Middle frontal gyrus (tissue), 1 donor: ENCODE results near the gene TSHB.
"Not testable (repeated sequence)": the region's sequence is repeated elsewhere in the genome, so short reads cannot be mapped to it uniquely, and the experiment has no call there.

Experiments used
- DNase-seq: peaks from one replicate; pipeline ENCODE4 v3.0.0-alpha.2; 2015; ENCODE audit warnings: low spot score; ENCODE audit errors: extremely low spot score

Gene TSHB

DNA sequence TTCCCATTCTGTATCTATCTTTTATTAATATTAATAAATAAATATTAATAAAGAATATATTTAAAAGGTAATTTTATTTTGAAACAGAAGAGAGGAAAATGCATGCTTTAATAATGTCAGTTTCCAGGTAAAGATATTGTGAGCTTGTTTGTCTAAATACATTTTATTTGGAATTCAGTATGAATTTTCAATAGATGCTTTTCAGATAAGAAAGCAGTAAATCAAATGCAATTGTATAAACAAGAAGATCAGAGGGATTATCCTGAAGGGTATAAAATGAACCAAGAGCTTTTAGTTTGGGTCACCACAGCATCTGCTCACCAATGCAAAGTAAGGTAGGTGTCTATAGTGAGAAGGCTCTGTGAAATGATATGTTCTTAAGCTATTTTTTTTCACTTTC is at the start of gene TSHB:
TSS of gene TSHB (plus strand) at position 301 of the 400 bp plus-strand sequence. CDS start 3,537 bp downstream, outside the sequence.
- no peak for DNase-seq

DNA sequence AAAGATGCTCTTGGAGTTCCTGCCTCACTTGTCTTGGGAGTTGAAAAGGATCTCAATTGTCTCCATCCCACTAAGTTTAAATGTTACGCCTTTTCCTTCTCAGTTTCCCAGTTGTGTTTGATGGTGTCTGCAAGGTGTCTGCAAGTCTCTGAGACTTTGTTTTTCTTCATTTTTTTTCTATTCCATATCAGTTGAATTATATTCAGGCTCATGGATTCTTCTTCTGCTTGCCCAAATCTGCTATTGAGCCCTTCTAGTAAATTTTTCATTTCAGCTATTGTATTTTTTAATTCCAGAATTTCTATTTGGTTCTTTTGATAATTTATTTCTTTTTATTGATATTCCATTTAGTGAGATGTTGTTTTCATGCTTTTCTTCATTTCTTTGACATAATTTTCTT is 47.4 kb upstream of the TSHB start:
- DNase-seq = no peak

DNA sequence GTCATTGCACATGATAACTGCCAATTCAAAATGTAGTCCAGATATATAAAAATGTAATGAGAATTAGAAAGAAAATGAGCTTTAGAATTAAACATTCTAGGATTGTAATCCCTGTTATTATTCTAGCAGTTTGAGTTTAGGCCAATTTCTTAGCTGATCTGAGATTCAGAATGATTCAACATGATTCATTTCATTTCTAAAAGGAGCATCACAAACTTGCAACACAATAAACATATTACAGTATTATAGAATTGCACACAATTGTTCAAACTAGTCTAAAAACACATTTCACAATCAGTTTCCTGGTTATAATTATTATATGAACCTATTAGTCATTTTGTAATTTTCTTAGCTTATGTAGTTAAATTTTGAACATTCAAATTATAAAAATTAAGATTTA is 43.3 kb upstream of the TSHB start:
- DNase-seq = no peak

DNA sequence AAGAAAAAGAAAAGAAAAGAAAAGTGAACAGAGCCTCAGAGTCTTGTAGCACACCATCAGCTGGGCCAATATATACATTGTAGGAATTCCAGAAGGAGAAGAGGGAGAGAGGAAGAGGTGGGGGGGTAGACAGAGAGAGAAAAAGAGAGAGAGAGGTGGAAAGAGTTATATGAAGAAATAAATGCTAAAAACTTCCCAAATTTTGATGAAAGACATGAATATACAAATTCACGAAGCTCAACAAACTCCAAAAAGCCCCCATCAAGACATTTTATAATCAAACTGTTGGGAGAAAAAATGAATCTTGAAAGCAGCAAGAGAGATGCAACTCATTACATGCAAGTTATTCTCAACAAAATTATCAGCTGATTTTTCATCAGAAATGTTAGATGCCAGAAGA is 41.5 kb upstream of the TSHB start:
- no peak for DNase-seq

DNA sequence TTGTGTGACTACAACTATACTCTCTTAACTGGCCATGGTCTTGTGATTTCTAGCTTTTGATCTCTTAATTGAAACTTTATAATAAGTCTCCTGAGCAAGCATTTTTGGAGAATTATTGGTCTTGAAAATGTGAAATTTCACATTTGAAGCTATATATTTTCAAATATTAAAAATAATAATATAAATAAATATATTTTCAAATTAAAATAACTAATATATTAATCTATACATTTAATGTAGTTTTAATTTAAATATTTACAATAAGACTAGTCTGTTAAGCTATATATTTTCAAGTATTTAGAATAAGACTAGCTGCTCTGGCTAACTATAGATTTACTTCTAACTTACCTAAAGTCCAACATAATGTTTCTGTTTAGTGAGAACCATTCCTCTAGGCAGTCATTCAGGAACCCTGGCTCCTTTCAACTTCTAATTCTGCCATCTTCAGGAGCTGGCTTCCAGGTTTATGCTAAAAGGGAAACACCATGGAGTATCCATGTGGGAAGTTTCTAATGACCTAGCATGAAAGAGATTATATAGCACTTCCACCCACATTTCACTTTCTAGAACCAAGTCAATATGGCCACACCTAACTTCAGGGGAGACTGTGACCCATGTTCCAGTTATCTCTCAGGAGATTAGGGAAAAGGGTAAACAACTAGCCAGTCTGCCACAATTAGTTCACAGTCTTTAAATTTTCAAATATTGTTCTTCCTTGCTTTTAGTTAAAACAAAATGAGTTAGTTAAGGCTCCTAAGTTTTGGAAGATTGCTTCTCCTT is 31.9 kb upstream of the TSHB start:
- DNase-seq = no peak

DNA sequence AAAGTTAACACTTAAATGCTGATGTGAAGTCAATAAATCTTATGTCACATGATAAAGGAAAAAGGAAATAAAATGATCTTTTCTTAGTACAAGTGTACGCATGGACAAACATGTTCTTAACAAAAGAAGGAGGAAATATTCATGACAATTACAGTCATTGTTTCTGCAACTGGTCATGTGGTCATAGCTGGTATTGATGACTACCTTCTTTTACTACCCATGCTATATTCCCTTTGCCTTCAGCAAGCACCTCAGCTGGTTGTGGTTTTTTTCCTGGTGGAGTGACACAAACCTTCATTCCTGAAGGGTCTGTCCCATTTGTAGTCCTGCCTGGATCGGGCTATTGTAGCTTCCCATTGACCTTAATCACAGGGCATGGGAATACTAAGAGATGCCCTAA is 23.4 kb upstream of the TSHB start:
- DNase-seq = no peak

DNA sequence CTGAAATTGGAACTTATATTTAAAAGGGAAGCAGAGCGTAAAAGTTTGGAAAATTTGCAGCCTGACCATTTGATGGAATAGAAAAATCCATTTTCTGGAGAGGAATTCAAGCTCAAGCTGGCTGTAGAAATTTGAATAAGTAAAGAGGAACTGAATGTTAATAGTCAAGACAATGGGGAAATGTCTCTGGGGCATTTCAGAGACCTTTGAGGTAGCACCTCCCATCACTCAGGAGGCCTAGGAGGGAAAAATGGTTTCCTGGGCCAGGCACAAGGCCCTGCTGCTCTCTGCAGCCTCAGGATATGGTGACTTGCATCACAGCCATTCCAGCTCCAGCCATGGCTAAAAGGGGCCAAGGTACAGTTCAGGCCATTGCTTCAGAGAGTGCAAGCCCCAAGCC is 17.6 kb upstream of the TSHB start:
- DNase-seq = no peak

DNA sequence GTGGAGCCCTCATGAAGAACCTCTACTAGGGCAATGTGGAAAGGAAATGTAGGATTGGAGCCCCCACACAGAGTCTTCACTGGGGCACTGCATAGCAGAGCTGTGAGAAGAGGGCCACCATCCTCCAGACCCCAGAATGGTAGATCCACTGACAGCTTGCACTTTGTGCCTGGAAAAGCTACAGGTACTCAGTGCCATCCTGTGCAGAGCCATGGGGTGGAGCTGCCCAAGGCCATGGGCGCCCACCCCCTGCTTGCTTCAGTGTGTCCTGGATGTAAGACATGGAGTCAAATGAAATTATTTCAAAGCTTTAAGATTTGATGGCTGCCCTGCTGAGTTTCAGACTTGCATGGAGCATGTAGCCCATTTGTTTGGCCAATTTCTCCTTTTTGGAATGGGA is 17.2 kb upstream of the TSHB start:
- no peak for DNase-seq

DNA sequence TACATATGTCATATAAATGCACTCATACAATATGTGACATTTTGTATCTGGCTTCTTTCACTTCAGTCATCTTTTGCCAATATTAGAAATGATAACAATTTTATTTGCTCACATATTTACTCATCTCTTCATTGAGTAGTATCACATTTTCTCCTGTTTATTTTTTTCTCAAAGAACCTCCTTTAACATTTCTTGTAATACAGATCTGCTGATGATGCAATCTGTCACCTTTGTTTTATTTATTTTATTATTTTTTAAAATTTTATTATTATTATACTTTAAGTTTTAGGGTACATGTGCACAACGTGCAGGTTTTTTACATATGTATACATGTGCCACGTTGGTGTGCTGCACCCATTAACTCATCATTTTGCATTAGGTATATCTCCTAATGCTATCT is 15.8 kb upstream of the TSHB start:
- DNase-seq = no peak

DNA sequence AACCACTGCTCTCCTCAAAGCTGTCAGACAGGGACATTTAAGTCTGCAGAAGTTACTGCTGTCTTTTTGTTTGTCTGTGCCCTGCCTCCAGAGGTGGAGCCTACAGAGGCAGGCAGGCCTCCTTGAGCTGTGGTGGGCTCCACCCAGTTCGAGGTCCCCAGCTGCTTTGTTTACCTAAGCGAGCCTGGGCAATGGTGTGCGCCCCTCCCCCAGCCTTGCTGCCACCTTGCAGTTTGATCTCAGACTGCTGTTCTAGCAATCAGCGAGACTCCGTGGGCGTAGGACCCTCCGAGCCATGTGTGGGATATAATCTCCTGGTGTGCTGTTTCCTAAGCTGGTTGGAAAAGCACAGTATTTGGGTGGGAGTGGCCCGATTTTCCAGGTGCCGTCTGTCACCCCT is 10.1 kb upstream of the TSHB start:
- not testable (repeated sequence) for DNase-seq

DNA sequence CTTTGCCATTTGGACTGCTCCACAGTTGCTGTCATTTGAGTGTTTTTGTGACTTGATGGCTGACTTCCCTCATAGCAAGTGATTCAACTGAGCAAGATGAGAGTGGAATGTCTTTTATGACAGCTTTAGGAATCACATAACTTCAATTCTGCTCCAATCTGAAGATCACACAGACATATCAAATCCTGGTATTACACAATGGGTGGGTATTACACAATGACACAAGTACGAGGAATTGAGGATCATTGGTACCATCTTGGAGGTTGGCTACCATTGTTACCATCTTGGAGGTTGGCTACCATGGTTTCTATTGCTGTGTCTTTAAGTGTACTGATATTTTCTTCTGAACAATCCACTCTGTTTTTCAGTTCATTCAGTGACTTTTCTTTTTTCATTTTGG is 8.5 kb upstream of the TSHB start:
- no peak for DNase-seq

DNA sequence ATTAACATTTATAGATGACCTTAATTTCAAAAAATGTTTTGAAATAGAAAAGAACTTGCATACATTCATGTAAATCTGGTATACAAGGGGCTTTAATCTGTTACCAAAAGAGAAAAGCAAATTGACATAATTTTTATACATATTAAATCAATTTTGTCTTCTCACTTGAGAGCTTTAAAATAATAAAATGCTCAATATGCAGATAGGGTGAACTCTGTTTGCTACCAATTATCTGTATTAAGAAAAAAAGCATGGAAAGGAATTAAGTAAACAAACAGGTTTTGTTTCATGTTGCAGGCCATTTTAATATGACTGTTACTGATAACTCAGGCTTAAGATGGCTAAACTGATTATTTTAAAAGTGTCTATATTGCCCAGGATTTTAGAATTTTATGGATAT is 6.0 kb upstream of the TSHB start:
- no peak for DNase-seq

DNA sequence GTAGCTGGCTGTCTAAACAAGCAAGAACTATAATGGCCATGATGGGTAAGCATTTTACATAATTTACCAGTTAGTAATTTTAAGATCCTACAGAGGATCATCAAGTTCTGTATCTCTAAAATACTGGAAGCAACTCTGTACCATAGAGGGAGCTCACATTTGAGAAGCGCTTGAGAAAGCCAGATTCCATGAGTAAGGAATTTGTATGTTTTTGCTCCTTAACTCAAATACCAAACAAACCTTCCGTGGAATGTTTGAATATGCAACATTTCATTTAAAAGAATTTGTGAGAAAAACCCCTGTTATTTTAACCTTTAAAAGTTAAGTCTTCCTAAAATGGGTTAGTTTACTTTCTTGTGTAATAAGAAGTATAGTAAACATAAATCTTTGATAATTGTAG is 2.0 kb downstream of the TSHB start:
- no peak for DNase-seq

DNA sequence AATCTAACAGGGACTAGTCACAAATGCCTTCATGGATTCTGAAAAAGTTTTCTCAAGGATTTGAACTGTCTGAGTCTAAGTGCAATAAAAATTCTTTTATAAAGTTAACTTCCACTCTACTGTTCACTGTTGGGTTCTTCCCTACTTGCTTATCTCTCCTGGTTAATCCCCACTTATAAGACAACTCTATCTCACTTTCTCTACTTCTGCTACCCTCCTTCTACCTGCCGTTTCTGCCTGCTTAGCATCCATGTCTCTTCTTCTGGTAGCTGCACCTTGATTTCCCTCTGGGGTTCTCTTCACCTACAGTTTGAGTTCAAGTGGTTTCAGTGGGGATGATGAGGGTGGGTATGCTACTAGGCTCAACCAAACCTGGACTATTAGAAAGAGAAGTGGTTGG is 6.0 kb downstream of the TSHB start:
- DNase-seq = no peak

DNA sequence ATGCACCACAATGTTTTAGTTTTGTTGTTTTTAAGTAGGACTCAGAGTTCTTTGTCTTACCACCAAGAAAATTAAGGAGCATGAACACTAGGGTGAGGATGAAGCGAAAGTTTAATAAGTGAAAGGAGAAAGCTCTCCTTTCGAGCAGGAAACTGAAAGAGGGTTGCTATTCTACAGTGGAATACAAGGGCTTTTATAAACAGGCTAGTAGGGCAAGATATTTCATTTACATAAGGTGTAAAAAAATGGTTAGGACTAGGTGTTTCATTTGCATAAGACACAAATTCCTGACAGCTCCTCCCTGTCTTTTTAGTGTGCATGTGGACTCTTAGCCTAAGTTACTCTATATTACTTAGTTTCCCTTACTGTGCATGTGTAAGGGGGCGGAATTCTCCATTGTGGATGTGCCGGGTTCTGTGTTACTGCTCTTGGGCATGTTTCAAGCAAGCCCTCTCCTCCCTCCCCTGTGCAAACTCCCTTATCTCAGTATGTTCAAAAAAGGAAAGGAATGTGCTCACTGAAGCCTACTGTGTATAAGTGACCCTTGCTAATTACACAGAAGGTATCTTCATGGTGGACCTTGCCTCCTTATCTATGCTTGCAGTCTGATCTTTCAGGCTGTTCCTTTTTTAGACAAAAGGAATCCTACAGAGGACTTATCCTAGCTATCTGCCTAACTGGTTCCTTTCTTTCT is 7.3 kb downstream of the TSHB start:
- DNase-seq = no peak

DNA sequence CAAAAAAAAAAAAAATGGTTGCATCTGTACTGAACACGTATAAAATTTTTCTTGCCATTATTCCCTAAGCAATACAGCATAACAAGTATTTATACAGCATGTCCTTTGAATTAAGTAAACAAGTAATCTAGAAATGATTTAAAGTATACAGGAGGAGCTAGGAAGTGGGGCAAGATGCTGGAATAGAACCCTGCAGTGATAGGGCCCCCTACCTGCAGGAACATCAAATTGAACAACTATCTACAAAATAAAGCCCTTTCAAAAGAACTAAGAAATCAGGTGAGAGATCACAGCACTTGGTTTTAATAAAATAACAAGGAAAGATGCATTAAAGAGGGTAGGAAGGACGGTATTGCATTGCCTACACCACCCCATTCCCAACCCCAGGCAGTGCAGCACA is 10.9 kb downstream of the TSHB start:
- DNase-seq = no peak

DNA sequence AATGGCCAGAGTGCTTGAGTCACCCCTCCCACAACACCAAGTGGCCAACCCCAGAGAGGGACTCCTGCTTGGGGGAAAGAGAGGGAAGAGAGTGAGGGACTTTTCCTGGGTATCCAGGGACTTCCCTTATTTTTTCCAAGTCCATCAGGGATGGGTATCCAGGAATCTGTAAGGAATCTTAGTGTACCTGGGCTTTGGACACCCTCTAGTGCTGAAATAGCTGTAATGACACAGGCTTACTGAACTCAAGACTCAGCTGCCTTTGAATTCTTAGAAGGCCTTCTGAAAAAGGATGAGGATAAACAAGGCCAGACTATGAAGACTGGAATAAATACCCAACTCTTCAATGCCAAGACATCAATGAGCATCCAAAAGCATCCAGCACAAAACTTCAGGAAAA is 12.0 kb downstream of the TSHB start:
- no peak for DNase-seq

DNA sequence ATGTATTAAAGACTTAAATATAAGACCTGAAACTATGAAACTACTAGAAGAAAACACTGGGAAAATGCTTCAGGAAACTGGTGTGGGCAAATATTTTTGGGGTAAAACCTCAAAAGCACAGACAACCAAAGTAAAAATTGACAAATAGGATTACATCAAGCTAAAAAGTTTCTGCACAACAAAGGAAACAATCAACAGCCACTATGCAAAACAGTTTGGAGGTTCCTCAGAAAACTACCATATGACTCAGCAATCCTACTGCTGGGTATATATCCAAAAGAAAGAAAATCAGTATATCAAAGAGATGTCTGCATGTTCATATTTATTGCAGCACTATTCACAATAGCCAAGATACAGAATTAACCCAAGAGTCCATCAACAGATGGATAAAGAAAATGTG is 17.1 kb downstream of the TSHB start:
- DNase-seq = no peak

DNA sequence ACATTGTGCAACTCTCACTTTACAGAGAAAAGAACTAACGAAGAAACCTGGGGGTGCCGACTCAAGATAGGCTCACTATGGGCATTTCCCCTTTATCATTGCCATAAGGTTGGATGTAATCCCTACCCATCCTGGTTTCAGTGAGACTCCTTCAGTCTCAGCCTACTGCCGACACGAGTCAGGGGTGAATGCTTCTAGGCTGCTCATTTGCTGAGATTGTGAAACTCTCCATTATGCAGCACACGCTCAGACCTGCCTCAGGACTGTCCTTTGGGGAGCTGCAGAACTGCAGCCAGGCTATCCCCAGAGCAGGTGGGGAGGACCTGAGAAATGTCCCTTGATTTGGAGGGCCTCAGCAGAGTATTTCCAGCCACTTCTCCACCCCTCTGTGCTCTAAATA is 22.2 kb downstream of the TSHB start:
- no peak for DNase-seq

DNA sequence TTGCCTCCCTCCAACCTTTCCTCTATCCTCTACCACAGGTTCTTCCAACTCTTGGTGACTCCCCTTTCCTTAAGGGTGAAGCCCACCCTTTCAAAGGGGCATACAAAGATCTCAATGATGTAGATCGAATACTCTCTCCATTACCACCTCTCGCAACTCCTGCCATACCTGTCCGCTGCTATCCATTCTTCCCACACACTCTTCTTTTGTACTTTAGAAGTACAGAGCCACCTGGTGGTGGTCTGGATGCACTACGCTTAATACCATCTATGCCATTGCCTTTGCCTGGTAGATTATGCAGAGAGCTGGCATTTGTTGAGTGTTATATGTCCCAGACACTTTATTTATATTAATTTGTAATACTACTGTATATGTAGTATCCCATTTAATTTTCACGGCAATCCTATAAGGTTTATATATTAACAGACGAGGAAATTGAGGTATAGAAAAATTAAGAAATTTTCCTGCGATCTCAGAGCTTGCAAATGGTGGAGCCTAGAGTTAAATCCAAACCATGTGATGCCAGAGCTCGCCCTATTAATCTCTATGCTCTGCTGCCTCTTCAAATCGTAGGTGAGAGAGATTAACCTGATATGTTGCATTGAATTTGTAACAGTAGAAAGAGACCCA is 22.9 kb downstream of the TSHB start:
- no peak for DNase-seq

DNA sequence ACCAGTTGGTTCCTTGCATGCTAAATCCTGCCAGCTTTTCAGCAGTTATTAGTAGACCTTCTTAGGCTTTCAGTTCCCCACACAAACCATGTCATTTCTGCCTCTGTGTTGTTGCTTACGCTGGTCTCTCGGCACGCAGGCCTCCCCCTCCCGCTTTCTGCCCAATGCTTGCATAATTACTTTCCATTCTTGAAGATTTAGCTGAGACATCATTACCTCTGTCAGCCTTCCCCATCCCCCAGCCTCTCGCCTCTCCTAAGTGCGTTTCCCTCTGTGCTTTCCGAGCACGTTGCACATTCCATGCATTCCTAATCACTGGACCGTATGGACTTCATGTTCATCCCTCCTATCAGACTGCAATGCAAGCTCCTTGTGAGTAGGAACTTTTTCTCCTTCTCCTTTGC is 26.8 kb downstream of the TSHB start:
- no peak for DNase-seq

DNA sequence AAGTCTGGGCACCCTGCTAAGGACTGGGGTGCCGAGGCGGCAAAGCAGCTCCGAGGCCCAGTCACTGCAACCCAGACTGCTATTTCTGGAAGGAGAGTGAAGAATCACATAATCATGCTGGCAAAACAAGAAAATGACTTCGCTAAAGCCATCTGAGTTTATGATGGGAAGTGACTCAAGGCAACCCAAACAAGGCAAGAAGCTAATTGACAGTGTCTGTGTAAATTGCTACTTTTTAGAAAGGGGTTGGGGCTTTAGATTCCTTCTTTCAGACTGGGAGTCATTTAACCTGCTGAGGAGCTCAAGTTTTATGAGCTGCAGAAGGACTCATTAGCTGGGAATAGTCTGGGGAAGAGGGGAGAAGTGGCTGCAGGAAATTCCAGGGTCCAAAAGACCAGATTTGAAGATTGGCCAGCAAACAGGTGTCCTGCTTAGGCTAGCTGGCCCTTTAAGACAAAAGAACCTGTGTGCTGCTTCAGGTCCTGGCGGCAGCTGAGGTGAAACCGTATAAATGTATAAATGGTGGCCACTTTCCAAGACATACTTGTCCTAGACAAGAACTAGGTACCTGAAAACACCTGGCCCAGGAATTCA is 28.1 kb downstream of the TSHB start:
- no peak for DNase-seq
